Measurements from ENCODE around the gene B3GAT3. TPM values are rescaled to one million over a fixed set of nuclear protein-coding genes. Genes with fewer than 3 reads are reported as not detected.

B3GAT3 gene
- total RNA-seq, 2 donors from 2014 or later, result 27.5 to 30.3 TPM

- Histone ChIP-seq H3K27ac (no peak overlapping the region), H3K27me3 (replicated peaks; ENCODE audit: insufficient read depth) (no peaks in the 10 kb centered on the region), H3K4me3 (no peak overlapping the region), H3K9me3 (no peaks in the 10 kb centered on the region), H3K36me3 (peaks cover 46% of the 10 kb centered on the region), H3K4me1 (ENCODE audit: control insufficient read depth in 1 of 2, low read depth in 2 of 2) (peaks cover 0 to 9% of the 10 kb centered on the region in 2 donors)
- DNase-seq (ENCODE audit: low spot score), result no peak
- no peak for ATAC-seq (ENCODE audit: insufficient number of reproducible peaks, low FRiP score, low read depth)
- TF ChIP-seq, protein P1, sequence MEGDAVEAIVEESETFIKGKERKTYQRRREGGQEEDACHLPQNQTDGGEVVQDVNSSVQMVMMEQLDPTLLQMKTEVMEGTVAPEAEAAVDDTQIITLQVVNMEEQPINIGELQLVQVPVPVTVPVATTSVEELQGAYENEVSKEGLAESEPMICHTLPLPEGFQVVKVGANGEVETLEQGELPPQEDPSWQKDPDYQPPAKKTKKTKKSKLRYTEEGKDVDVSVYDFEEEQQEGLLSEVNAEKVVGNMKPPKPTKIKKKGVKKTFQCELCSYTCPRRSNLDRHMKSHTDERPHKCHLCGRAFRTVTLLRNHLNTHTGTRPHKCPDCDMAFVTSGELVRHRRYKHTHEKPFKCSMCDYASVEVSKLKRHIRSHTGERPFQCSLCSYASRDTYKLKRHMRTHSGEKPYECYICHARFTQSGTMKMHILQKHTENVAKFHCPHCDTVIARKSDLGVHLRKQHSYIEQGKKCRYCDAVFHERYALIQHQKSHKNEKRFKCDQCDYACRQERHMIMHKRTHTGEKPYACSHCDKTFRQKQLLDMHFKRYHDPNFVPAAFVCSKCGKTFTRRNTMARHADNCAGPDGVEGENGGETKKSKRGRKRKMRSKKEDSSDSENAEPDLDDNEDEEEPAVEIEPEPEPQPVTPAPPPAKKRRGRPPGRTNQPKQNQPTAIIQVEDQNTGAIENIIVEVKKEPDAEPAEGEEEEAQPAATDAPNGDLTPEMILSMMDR (IDR thresholded peaks at IDR 0.05), result no peak
These were observed 55.5 kb downstream of the B3GAT3 start for GRCh38 chr11:62566247-62566646.

Other genes starting within 250 kb of the B3GAT3 start
- gene SCGB1A1, start 203.0 kb downstream of the B3GAT3 start, total RNA-seq, result not detected
- gene AHNAK, start 75.2 kb downstream of the B3GAT3 start, total RNA-seq, result 1,000 to 10,000 TPM; 1,009 to 1,046 TPM
- 100 to 1,000 TPM; 719 to 780 TPM for gene EEF1G, start 48.1 kb downstream of the B3GAT3 start, total RNA-seq
- 10 to 100 TPM in 1 of 2 donors, 1 to 10 TPM in 1; 9.5 to 12.5 TPM for gene TUT1, start 30.5 kb downstream of the B3GAT3 start, total RNA-seq
- 100 to 1,000 TPM in 1 of 2 donors, 10 to 100 TPM in 1; 55.9 to 124 TPM for gene MTA2, start 20.1 kb downstream of the B3GAT3 start, total RNA-seq
- 100 to 1,000 TPM; 106 to 111 TPM for gene EML3, start 9.2 kb downstream of the B3GAT3 start, total RNA-seq
- gene ROM1, start 8.7 kb downstream of the B3GAT3 start, total RNA-seq, result 10 to 100 TPM; 11.4 to 12.6 TPM
- 100 to 1,000 TPM; 120 to 159 TPM for gene GANAB, start 24.6 kb upstream of the B3GAT3 start, total RNA-seq
- gene INTS5, start 31.3 kb upstream of the B3GAT3 start, total RNA-seq, result 10 to 100 TPM; 16.4 to 24.3 TPM
- gene C11orf98, start 43.2 kb upstream of the B3GAT3 start, total RNA-seq, result 10 to 100 TPM; 20.5 to 28.6 TPM
- gene CSKMT, start 43.3 kb upstream of the B3GAT3 start, total RNA-seq, result 1 to 10 TPM; 1.5 to 2.9 TPM
- gene UQCC3, start 49.7 kb upstream of the B3GAT3 start, total RNA-seq, result 1 to 10 TPM; 2.3 to 7.3 TPM
- gene LBHD1, start 50.3 kb upstream of the B3GAT3 start, total RNA-seq, result 1 to 10 TPM; 3.7 to 7.8 TPM
- 100 to 1,000 TPM in 1 of 2 donors, 10 to 100 TPM in 1; 88.6 to 159 TPM for gene UBXN1, start 57.1 kb upstream of the B3GAT3 start, total RNA-seq
- 10 to 100 TPM; 10.5 to 22.5 TPM for gene LRRN4CL, start 67.5 kb upstream of the B3GAT3 start, total RNA-seq
- 10 to 100 TPM; 14.0 to 50.9 TPM for gene BSCL2, start 85.4 kb upstream of the B3GAT3 start, total RNA-seq
- gene GNG3, start 85.7 kb upstream of the B3GAT3 start, total RNA-seq, result not detected
- gene HNRNPUL2, start 105.5 kb upstream of the B3GAT3 start, total RNA-seq, result 10 to 100 TPM; 21.3 to 41.8 TPM
- 10 to 100 TPM in 1 of 2 donors, 1 to 10 TPM in 1; 9.1 to 14.5 TPM for gene TTC9C, start 106.5 kb upstream of the B3GAT3 start, total RNA-seq
- 1 to 10 TPM; 6.2 to 7.6 TPM for gene ZBTB3, start 132.2 kb upstream of the B3GAT3 start, total RNA-seq
- gene POLR2G, start 139.6 kb upstream of the B3GAT3 start, total RNA-seq, result 10 to 100 TPM; 37.0 to 54.4 TPM
- gene TAF6L, start 149.4 kb upstream of the B3GAT3 start, total RNA-seq, result 10 to 100 TPM; 18.5 to 22.2 TPM
- gene TMEM179B, start 165.4 kb upstream of the B3GAT3 start, total RNA-seq, result 10 to 100 TPM; 45.6 to 70.8 TPM
- gene TMEM223, start 170.0 kb upstream of the B3GAT3 start, total RNA-seq, result 10 to 100 TPM; 11.1 to 30.2 TPM
- 100 to 1,000 TPM in 1 of 2 donors, 10 to 100 TPM in 1; 82.9 to 109 TPM for gene NXF1, start 183.5 kb upstream of the B3GAT3 start, total RNA-seq
- gene STX5, start 210.1 kb upstream of the B3GAT3 start, total RNA-seq, result 10 to 100 TPM; 32.0 to 46.8 TPM
- gene TEX54, start 210.9 kb upstream of the B3GAT3 start, total RNA-seq, result not detected
- gene WDR74, start 217.6 kb upstream of the B3GAT3 start, total RNA-seq, result 10 to 100 TPM; 19.8 to 55.2 TPM

Measured in thoracic aorta (tissue), 2 donors.